NCI-H69 (cell line): Measurements from ENCODE around the gene TMUB1.

ENCODE experiments used
- DNase-seq: peaks from one replicate; lab custom pipeline; 2025; lab: John Stamatoyannopoulos, UW

The TMUB1 gene

DNA sequence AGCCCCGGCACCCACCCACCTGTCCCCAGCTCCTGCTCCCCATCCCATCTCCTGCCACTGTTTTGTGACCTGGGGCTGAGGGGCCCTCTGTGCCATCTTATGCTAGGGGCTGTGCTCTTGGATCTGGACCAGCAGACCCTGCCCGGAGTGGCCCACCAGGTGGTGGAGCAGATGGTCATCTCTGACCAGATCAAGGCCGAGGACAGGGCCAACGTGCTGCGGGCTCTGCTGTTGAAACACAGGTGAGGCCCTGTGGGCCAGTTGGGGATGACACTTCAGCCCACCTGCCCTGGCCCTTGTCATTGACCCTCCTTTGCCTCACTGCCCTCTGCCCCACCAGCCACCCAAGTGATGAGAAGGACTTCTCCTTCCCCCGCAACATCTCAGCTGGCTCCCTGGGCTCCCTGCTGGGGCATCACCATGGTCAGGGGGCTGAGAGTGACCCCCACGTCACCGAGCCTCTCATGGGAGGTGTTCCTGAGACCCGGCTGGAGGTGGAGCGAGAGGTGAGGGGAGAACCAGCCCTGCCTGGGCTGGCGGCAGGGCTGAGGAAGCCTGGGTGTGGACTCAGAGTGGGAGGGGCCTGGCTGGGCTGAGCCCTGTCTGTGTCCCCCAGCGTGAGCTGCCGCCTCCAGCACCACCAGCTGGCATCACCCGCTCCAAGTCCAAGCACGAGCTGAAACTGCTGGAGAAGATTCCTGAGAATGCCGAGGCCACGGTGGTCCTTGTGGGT, 13.3 kb downstream of the TMUB1 start:
- DNase-seq: no peak

DNA sequence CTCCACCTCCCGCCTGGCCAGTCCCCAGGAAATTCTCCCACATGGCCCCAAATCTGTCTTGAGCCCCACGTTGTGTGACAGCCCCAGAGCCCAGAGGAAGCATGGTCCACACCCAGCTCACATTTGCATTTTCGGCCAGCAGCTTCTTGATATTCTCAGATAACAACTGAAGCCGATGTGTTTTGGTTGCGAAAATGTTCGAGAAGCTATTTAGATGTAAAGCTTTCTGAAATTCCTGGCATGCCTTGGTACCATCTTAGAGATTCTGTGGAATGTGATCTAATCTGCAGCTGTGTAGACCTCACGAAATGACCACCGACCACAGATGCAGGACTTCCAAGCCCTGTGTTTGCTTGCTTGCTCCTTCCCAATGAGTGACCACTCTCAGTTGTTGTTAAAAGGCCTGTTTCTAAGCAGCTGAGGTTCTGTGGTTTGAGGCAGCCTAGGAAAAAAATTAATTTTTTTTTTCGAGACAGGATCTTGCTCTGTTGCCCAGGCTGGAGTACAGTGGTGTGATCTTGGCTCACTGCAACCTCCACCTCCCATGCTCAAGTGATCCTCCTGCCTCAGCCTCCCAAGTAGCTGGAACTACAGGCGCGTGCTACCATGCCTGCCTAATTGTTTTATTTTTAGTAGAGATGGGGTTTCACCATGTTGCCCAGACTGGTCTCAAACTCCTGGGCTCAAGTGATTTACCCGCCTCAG, 15.1 kb downstream of the TMUB1 start:
- DNase-seq: no peak

GRCh38 chr7:151066273-151066974, 16.9 kb downstream of the TMUB1 start:
- no peak for DNase-seq

DNA sequence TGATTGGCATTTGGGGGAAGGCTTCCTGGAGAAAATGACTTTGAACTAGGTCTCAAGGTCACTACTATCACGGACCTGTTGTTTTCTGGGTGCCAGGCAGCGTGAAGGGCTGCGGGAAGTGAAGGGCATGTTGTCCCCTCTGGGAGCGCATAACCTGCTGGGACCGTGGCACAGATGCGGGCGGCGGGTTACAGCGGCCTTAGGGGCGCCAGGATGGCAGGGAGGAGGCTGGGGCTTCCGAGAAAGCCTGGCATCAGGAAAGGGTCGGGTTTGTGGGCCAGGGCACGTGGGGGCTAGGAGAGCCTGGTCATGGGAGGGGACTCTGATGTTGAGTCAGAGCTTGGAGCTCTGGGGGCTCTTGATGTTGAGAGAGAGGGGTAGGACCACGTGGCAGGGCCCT, 17.8 kb downstream of the TMUB1 start:
- DNase-seq: no peak

DNA sequence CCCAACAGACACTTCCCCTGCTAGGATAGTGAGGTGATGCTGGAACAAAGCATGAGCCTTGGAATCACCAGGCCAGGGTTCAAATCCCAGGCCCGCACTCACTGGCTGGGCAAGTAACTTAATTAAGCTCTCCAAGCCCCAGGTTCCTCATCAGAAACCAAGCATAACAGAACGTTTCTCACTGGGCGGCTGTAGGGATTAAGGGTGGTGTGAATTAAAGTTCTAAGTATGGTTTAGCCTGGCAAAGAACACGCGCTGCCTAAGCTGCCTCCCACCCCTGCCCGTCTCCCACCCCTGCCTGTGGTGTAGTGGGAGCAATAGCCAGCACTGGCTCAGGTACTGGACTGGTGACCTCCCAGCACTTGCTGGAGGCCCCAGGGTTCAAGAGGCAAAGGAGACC, 18.3 kb downstream of the TMUB1 start:
- DNase-seq: no peak

DNA sequence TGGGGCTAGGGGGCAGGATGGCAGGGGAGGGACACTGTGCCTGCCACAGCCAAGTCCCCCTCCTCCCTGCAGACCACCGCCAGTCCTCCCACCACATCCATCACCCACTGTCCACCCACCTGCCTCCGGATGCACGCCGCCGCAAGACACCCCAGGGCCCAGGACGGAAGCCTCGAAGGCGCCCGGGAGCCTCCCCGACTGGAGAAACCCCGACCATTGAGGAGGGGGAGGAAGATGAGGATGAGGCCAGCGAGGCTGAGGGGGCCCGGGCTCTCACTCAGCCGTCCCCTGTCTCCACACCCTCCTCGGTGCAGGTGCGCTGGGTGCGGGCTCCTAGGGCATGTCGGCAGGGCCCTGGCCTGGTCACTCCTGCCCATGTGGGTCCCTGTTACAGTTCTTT, 18.8 kb downstream of the TMUB1 start:
- DNase-seq: no peak

DNA sequence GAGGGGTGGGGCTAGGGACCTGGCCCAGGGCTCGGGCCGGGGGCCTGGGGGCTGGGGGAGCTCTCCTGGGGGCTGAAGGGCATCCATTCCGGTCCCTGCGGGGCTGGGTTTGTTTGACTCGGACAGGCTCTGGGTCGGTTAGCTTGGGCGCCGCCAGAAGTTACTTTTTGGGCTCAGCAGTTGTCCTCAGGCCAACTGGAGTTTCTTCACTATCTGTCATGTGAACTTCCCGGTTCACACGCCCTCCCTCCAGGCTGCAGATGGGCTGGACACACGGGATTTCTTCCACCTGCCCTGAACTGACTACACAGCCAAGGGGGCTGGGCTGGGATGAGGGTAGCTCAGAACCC, 20.1 kb downstream of the TMUB1 start:
- DNase-seq: no peak

DNA sequence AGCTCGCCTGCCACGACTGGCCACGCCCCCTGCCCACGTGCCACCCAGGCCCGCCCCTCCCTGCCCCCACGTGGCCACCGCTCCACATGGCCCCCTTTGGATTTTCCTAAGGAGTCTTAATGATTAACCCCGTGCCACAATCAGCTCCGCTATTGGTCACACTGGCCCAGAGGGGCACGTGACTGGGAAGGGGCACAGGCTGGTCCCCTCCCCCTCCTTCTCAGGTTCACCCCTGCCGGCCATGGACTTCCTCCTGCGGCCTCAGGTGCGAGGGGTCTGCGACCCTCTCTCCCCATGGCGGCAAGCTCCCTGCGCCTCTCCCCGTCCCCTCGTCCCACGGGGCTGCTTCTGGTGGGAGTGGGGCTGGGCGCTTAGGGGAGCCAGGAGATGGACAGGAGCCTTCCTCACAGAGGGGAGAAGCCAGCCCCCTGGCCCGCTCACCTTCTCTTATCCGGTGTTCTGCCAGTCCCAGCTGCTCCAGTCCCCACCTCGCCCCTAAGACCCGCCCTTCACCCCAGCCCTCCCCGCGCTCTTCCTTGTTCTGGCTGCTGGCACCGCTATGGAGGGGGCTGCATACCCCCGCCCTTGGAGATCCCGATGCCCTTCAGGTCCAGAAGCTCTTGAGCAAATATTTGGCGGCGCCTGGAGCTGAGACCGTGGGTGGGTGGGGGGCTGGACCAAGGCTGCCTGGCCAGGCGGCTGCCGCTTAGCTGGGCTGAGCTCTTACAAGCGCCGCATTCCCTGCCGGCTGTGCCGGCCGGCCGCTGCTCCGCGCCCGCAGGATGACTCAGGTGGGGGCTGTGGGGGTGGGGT, 20.7 kb downstream of the TMUB1 start:
- DNase-seq: no peak

DNA sequence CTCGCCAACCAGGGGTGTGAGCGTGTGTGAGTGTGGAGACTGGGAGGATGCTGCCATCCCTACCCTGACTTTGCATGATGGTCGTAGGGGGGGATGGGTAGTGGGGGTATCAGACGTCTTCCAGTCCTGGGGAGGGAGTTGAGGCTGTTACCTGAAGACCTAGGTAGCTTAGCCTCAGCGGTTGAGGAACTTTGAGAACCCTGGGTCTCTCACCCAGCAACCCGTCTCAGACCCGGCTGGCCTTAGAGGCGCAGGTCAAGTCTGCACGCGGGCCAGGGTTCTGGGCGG, 21.2 kb downstream of the TMUB1 start:
- DNase-seq: no peak

- peak; percentile 45 for DNase-seq
These were observed 21.8 kb downstream of the TMUB1 start for GRCh38 chr7:151061213-151062110.

DNA sequence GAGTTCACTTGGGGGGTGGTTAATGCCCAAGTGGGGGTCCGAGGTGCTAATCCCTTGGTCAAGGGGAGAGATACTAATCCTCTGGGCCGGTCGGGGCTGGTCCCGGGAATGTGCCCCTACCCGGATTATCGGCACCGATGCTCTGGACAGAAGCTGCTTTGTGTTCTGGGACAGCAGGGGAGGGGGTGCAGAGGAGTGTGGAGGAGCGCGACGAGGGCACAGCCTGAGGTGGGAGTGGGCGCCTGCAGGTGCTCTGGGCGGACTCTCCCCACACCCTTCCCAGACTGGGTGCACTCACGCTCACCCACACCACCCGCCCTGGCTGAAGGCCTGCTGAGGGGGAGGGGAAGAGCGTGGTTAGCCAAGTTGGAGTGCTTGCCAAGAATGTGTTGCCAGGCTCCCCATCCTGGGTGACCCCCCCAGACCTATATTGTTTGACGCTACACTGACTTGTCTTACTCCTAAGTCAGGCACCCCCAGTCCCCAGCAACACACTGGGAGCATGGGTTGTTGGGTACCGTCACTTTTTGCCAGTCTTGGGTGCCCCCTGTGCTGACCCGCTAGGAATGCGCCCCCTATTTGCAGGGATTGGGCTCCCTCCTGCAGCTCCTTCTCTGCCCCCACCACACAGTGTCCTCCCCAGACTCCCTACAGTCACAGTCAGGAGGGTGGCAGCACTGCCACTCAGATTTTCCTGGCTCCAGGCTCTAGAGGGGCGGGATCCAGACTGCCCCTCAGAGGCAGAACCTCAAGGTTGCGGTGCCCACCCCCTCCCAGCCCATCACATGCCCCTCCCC, 22.7 kb downstream of the TMUB1 start:
- peak; percentile 45 for DNase-seq

- DNase-seq: no peak
These were observed 23.2 kb downstream of the TMUB1 start for GRCh38 chr7:151060113-151060415.

- DNase-seq: peak; percentile 90
These were observed 23.8 kb downstream of the TMUB1 start, which contains the start of gene SLC4A2 for GRCh38 chr7:151059367-151060112. Gene SLC4A2, plus strand, starts transcription at chr7:151059589. Its CDS starts 2,399 bp downstream, at chr7:151061988.

DNA sequence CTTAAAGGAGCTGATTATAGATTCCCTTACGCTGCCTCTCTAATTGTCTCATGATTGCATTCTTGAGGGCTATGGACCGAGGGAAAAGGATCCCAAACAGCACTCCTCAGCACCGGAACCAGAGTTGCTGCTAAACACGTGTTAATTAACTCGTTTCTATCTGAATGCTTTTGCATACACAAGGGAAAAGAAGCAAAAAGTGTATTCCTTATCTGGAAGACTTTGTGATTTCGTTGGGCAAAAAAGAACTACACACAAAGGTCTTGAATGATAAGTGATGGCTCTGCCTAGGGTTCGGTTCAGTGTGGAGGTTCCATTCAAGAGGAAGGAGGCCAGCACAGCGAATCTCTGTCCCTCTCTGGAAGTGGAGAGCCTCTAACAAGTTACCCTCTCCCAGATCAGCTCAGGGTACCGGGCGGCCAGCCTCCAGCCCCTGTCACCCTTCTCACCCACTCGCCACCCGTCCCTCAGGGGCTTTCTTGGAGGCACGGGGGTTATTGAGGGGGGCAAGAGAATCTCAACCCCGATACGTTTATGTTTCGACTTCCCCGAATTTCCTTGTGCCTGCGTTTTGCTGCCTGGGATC, 24.4 kb downstream of the TMUB1 start:
- DNase-seq: peak; percentile 64

DNA sequence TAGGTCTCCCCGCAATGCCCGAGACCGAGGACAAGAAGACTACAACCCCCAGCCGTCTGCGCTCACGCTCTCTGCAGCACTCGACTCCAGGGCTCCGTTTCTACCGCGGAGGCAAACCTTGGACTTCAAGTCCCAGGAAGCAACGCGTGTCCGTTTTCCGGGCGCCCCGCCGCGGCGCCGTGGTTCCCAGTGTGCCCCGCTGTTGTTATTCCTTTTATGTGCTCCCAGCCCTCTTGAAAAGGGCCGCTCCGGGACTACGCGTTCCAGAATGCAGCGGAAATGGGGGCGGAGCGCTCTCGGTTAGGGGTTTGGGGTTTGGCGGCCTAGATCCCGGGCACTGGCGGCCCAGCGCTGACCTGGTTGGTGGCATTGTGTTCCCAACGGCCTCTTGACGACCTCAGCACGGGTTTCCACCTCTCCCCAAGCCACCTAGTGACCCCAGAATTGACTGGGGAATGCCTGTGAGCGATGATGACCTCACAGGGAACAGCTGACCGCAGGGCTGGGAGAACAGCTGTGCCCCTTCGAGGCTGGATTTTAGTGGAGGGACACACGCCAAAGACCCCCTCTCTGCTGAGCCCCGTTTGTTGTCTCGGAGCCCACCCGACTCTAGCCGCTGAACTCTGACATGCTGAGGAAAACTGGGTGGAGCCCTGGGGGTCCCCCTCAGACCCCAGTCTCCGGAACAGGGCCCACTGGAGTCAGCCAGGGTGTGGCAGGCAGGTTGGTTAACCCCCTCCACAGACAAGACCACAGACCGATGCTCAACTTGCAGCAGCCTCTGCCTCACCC, 25.1 kb downstream of the TMUB1 start:
- DNase-seq: peak; percentile 100

DNA sequence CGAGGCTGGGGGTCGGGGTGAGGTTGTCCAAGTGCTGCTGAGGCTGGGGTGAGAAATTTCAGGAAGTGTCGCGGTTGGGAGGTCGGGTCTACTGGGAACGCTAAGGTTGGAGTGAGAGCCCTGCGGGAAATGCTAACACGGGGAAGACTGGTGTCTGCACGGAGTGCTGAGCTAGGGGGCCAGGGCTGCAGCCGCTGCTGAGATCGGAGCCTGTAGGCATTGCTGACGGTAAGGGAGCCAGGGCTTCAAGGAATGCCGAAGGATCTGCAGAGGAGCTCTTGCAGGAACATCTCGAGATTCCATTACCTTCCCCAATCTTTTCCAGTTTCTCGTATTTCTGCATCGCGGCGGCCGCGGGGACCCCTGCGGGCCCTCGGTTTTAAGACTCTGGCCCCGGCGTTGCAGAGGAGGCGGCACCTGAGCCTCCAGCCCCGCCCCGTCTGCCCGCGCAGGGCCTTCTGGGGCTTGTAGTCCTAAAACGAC, 25.7 kb downstream of the TMUB1 start, which contains the start of gene CDK5:
Gene CDK5 (minus strand): TSS at position 392 of the 483 bp plus-strand sequence. CDS start 49 bp downstream, at position 343.
- no peak for DNase-seq

GRCh38 chr7:151056666-151057505, 26.4 kb downstream of the TMUB1 start:
- DNase-seq: no peak

DNA sequence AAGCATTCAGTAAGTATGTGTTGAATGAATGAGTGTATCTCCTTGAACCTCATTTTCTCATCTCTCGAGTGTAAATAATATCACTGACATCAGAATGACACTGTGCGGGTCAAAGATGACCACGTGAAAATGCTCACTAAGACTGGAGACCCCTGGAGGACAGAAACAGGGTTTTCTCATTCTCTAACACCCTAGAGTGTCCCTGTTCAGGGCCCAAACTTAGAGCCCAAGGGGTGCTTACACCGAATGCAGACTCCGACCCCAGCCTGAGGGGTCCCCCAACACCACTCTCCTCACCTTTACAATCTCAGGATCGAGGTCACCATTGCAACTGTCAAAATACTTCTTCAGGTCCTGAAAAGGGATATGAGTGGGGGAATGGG, 27.0 kb downstream of the TMUB1 start:
- no peak for DNase-seq
